ENCODE measurements around the gene FMN2.

Gene FMN2

DNA sequence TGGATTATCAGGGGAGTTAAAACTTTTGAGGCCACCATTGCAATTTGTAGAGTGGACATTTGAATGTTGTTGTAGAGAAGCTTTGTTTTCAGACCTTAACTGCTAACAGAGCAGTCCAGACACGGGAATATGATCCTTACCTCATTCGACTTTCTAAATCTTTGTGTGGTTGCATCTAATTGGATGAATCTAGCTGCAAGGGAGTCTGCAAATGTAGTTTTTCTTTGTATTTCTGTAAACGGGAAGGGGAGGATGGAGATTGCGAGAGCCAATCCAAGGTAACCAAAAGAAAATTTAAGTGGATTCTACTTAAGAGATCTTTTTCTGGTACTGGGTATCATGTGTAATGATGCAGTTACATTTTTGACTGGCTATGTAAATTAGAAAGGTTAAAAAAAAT, 110.2 kb downstream of the FMN2 start:
- DNase-seq: no peak

DNA sequence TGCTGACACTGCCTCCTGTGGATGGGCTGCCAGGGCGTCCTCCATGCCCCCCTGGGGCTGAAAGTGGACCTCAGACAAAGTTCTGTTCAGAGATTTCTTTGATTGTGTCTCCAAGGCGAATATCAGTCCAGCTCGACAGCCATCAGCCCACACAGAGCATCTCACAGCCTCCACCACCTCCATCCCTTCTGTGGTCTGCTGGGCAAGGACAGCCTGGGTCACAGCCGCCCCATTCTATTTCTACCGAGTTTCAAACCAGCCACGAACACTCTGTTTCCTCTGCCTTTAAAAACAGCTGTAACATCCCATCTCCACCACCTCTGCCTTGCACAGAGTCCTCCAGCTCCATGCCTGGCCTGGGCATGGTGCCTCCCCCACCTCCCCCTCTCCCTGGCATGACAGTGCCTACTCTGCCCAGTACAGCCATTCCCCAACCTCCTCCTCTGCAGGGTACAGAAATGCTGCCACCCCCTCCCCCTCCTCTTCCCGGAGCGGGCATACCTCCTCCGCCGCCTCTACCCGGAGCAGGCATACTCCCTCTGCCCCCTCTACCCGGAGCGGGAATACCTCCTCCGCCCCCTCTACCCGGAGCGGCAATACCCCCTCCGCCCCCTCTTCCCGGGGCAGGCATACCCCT, 115.5 kb downstream of the FMN2 start:
- DNase-seq: no peak

DNA sequence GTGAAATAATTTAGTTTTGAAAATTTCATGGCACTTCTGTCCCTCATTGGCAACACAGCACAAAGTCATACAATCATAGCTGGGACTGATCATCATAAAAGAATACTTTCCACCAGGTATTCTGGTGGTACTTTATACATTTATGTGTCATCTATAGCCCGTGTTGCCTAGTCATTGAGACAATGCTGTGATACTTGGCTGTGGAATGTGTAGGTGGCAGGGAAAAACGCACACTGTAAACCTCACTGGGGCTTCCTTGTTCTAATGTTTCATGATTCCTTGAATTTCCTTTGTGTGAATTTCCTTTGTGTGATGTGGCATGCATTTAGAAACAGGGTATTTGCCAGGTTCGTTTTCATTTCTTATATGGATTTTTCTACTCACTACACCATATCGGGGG, 118.3 kb downstream of the FMN2 start:
- DNase-seq: no peak

DNA sequence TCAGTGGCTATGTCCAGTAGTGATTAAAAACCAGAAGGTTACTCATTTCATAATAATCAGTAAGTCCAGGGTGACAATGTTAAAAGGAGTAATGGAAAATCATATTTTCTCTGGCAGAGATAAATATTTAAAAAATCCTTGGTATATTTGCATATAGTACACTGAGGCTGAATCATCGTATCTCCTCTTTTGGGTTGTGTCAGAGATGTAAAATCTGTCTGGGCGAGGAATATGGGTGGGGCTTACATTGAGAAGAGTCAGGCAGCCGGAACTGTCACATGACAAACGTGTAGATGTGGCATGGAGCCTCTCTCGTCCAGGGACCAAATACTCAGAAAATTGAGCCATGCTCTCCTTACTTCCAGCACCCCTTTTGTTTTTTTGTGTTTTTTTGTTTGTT, 120.9 kb downstream of the FMN2 start:
- DNase-seq: no peak

DNA sequence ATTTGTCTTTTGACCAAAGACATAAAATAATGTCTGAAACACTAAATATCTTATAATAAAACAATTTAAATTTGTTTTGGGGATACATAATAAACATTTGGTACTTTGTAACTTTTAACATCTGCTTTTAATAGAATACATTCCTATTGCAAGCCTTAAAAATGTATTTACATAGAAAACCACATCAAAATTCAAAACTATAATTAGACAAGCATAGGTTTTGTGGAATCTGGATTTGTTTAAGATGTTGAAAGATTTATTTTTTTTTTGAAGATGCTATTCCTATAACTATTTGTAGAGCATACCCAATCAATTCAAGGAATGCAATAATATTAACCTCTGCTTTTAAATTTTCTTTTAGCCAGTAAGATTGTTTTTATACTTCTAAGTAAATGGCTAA, 125.7 kb downstream of the FMN2 start:
- DNase-seq: no peak

DNA sequence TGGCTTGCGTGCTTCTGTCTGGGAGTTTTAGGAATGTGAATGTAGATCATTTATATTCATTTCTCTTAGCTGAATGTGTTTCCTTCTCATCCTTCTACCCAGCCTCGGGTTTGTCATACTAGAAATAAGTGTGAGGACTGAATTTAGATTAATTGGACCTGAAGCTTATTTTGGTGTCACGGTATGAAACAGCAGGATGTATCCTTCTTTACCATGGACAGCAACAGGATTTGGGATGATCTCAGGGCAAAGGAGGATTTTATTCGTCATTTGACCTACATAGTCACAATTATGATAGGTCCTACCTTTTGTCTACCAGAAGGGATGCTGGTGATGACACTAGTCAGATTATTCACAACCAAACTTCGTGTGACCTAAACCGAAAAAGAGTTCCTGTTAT, 127.4 kb downstream of the FMN2 start:
- DNase-seq: no peak

DNA sequence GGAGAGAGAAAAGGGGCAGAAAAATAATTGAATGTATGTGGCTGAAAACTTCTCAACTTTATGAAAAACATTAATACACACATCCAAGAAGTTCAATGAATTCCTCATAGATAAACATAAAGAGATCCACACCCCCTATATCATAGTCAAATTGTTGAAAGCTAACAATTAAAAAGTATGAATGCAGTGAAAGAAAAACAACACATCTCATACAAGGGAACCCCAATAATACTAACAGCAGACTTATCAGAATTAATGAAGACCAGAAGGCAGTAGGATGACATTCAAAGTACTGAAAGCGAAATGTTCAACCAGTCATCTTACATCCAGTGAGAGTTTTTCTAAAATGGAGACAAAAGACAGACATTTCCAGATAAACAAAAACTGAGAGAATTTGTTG, 134.4 kb downstream of the FMN2 start:
- DNase-seq: no peak

DNA sequence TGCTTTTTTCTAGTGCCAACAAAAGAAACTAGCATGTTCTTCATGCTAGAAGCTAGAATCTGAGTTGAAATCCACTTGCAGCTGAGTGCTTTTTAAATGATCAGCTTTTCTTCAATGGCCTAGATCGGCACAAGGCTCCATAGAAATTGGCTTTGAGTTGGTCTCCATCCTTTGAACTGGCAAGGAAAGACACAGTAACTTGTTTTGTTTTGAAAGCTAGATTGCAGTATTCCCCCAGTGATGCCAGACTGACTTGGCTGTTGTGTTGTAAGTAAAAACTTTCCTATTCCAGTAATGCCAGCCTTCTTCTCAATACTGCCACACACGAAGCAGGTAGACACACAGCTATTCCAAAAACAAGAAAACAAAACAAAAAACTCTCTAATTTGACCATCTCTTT, 139.1 kb downstream of the FMN2 start:
- DNase-seq: no peak

DNA sequence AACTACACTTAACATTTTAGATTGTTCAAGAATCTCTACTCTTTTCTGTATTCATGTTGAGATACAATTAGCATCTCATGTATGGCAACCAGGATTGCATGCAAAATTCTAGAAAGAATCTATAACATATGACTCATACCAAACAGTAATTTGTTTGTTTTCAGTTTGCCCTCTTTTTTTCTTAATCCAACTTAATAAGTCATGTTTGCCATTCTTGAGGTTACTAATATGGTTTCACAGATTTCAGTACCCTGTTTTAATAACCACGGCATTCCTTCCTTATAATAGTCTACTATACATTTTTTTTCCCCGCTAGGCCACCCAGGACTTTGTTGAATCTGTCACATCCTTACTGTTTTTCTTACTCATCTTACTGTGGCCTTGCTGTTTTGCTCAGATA, 140.8 kb downstream of the FMN2 start:
- DNase-seq: no peak

DNA sequence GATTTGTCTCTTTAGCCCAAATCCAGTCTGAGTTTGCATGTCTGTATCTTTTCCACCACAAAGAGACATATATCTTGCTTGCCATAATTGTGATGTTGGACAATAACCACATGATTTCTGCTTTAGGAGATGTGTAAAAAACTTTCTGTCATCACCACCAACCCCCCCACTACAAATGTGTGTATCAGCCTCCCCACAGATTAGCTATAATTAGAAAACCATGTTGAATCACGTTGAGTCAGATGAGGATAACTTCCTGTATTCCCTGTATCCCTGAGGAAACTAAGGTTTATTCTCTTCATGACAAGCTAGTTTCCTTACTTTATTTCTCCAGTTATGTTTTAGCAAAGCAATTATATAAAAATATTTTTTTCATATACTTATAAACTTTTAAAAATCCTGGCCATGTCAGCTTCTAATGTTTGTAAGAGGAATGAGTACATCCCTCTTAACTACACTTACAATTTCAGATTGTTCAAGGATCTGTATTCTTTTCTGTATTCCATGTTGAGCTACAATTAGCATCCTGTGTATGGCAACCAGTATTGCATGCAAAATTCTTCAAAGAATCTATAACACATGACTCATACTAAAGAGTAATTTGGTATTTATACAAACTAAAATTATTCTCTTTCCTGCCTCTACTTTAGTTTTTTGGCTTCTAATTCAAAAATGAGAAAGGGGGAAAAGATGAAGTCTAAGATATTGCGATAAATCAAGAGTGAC, 143.0 kb downstream of the FMN2 start:
- no peak for DNase-seq

DNA sequence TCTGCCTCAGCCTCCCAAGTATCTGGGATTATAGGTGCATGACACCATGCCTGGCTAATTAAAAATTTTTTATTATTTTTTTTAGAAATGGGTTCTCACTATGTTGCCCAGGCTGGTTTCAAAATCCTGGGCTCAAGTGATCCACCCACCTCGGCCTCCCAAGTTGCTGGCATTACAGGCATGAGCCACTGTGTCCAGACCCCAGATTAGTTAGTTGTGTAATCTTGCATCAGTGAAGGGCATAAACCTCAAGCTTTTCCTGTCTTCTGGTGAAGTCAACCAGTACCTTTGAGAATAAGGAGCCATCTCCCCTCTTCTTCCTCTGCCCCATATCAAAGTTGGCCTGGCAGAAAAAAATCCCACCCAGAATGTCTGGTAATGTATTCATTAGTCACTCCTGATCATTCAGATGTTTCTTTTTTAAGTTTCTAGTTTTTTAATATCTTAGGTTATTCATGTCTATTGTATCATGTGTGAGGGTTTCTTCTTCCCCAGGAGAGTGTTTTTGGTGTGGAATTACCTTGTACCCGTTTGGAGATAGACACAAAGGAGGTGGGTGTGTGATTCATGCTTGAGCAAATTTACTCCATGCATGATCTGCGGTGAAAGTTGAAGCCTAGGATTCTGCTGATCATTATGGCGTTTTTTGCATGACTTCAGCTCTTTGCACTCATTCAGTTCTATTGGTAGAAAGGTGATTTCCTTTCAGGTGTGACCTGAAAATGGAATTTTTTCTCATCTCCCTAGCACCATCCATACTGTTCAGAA, 144.0 kb downstream of the FMN2 start:
- no peak for DNase-seq

DNA sequence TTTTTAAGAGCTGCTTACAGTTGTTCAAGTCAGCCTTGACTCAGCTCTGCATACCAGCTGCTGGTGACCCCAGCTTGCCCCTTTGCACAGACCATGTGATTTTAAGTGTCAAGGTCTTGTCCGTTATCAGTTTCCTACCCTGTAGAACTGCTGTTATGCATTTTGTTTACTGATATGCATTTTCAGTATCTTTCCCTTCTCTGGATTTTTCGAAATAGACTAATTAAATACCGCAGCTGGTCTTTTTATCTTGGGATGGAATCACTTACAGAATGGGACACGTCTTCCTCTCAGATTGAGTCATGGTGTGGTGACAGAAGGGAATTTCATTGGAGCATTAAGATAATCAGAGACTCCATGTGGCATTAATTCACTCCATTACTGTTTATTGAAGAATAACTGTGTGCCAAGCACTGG, 145.6 kb downstream of the FMN2 start:
- DNase-seq: no peak

DNA sequence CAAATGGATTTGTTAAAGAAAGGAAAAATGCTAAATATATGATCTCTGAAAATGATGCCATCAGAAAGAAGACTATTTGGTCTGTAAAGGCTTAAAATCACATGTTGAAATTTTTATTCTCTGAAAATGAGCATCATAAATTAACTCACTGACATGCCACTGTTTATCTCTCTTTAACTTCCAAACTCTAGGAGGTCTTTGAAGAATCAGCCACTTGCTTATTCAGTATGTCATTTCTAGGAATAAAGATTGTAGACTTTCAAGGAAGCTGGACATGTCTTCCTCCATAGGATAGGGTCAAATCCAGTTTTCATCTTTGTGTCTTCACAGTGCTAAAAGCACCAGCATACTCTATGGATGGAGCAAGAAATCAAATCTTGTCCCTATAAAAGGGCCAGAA, 147.6 kb downstream of the FMN2 start:
- DNase-seq: no peak

DNA sequence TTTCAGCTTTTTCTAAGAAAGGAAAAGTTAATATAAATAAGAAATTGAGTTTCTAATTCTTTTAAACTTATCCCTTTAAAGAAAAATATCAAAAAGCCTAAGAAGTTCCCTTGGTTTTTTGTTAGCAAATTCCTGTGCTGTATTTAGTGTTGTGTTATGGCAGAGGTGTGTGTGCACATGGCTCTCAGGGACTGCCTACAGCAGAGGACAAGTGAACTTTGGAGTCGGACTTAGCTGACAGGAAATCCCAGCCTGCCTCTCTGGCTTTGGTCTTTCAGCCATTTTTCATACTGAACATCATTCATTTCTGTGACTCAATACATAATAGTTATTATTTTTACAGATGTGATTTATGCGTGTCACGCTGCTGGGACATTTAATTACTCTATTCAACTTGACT, 149.6 kb downstream of the FMN2 start:
- DNase-seq: no peak

DNA sequence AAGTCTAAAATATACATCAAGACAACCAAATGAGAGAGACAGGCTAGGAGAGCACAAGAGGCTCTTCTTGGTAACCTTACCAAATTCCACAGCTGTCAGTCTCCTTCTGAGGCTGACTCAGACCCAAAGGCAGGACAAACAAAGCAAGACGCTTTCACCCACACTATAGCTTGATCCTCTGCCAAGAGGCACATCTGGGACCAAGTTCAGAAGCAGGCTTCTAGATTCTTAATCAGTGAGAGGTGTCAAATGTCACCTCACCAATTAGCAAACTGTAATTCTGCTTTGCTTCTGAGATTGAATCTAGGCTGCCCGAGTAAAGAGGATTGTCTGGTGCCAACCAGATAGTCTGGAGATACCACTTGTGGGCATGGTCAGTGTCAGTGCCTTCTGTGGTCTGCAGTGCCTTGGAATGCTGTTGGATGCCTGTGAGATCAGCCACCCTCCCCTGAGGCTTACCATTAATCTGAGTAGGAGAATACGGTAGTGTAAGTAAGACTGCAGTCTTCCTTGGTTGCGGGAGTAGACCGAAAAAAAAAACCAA, 151.0 kb downstream of the FMN2 start:
- DNase-seq: no peak

DNA sequence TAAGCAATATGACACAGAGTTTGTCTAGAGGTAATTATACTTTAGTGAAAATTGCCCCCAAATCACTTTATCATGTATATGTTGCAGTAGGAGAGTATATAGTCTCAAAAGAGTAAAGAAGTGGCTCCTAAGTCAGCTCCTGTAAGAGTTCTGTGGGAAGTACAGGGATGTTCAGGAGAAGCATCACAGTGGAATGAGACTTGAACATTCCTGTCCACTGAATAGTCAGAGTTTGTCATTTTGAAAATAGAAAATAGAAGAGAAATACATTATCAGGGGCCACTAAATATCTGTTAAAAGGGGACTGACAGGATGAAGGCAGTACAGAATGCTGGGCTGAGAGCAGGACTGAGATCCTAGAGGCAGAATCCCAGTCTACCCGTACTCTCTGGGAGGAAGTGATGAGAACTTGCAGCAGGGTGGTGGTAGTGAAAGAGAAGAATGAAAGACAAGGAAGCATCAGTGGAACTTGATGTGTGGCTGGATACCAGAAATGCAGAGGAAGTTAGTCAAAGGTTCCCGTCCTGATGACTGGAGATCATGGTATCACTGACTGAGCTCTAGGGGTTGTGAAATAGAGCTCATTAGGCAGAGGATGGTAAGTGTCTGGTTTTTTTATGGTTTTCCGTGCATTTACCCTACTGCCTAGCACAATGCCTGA, 153.4 kb downstream of the FMN2 start:
- DNase-seq: no peak

DNA sequence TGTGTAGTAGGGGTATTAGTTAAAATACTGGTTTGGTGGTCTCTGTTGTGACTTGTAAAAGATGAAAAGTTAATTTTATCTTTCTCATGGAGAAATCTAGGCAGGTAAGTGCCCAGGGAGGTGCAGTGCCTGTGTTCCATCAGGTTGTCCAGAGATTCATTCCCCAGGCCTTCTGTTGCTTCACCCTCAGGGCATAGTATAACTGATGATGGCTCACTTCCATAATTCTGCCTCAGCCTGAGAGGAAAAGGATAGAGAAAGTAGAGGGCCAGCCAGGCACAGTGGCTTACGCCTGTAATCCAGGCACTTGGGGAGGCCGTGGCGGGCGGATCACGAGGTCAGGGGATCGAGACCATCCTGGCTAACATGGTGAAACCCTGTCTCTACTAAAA, 153.9 kb downstream of the FMN2 start:
- DNase-seq: no peak

DNA sequence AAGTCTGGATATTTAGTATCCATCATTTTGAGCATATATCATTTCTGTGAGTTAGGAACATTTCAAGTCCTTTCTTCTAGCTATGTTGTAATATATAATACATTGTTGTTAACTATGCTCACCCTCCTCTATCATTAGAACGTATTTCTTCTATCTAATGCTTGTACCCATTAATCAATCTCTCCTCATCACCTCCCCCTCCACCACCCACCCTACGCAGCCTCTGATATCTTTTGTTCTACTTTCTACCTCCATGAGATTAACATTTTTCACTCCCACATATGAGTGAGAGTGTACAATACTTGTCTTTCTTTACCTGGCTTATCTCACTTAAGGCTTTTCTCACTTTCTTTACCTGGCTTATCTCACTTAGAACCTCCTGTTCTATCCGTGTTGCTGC, 156.2 kb downstream of the FMN2 start:
- DNase-seq: no peak

DNA sequence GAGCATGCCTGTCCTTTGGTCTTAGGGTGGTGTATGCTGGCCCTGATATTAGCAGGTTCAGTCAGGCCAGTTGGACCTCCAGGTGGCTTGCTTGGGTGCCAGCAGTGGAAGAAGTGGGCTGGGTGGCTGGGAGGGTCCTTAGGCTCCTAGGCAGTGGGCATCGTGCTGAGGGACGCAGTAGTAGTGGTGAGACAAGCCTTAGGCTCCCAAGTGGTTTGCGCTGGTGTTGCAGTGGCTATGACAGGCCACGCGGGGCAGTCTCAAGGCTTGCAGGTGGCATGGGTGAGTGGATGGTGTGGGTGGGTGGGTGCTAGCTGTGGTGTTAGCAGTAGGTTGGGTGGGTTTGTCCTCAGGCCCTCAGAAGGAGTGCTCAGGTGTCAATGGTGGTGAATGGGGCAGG, 162.3 kb downstream of the FMN2 start:
- no peak for DNase-seq

DNA sequence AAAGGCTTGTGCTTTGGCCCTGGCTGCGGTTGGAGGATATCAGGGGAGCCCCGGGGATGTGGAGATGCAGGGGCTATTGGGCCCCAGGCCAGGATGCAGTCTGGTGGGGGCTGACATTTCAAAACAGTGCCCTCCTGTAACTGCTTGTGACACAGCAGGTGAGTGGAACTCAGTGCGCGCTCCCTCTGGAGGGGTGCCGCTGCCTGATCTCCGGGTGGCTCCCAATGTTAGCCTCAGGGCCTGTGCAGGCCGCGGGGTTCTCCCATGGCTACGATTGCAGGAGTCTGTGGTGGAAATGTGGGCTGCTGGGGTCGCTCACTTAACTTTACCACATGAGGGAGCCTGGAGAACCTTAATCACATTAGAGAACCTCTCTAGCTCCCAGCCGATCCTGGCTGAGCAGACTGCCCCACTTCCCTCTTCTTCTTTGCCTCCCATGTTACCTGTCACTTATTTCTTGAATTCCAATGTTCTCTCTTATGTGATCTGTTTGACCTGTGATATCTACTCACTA, 163.2 kb downstream of the FMN2 start:
- no peak for DNase-seq

DNA sequence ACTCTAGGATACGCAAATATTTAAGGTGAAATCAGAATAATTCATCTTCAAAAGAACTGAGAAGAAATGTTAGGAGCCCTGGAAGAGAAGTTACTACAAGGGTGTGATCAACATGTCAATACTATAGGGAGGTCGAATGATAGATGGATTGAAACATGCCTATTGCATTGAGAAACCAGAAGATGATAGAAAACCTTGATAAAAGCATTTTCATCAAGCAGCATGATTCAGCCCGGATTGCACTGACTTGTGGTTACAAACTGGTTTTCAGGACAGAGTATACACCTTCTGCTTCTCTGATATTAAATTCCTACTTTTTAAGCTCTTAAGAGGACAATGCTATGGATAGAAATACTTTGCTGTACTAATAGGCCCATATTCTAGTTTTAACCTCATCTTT, 164.2 kb downstream of the FMN2 start:
- no peak for DNase-seq

DNA sequence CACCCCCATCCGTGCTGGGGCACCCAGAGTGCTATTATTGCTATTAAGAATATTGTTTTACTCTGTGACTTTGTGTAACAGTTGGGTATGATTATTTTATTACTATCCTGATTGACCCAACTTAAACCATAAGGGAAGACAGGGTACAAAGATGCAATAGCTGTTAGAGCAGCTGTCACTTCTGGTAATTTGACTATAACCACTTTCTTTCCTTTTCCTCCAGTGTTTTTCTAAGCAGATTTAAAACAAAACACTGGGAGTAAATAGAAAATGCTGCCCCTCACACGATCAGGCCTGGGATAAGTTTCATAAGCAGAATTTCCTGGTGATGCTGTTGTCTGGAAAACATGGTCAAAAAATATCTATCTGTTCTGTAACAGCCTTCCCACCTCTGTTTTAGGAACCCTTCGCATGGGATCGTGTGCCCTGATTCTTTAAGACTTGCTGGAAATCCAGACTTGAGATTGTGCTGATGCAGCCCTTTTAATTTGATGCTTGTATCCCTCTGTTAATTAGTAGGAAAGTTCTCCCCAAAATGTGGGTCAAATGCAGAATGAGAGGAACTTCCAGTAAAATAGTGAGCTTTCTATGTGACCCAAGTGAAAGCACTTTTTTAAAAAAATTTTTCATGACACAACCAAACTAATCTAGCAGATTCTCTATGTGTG, 165.3 kb downstream of the FMN2 start:
- no peak for DNase-seq

DNA sequence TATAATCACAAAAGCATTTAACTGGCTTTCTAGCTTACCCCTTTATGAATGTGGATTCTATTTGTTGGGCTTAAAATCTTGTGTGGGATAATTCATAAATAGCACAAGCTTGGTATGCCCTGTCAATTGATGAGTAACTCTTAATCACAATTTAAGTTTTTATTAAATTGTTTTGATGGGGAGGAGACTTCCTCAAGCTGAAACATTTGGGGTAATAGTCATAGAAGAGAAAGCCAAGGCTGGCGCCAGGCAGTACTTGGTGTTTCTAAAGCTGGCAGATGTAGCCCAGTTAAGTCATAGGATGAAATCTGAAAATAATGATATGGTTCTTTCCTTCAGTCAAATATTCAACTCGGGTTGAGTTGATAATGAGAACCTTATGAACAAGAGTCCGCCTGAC, 167.2 kb downstream of the FMN2 start:
- DNase-seq: no peak

Data from femur (tissue), 1 donor.